K562 (cell line): ENCODE data around the gene IPO7. TPM values are rescaled to one million over a fixed set of nuclear protein-coding genes. Genes with fewer than 3 reads are reported as not detected.

Experiments used
- BHLHE40 ChIP-seq: IDR thresholded peaks from 2 replicates; pipeline ENCODE4 v1.6.1; 2011; ENCODE audit warnings: low read length, improper control_type of control experiment
- CBX1 ChIP-seq: sonication (generic); IDR thresholded peaks from 2 replicates; pipeline ENCODE4 v1.6.1; 2016; ENCODE audit warnings: antibody characterized with exemption, low read depth, mild to moderate bottlenecking
- MCM3 ChIP-seq: fragments of 450-650 bp; IDR thresholded peaks from 2 replicates; pipeline ENCODE4 v1.6.1; 2016
- NCOR1 ChIP-seq: fragments of 450-650 bp; IDR thresholded peaks from 2 replicates; pipeline ENCODE4 v1.6.1; 2016; ENCODE audit warnings: mild to moderate bottlenecking, moderate library complexity
- NFXL1 ChIP-seq: fragments of 450-650 bp; formaldehyde crosslinking; IDR thresholded peaks from 2 replicates; pipeline ENCODE4 v1.4.0; 2021; ENCODE audit warnings: mild to moderate bottlenecking
- POLR2B ChIP-seq: fragments of 450-650 bp; IDR thresholded peaks from 2 replicates; pipeline ENCODE4 v1.6.1; 2018; ENCODE audit warnings: low read depth; ENCODE audit not compliant: partially characterized antibody
- SMARCB1 ChIP-seq: IDR thresholded peaks from 2 replicates; pipeline ENCODE4 v1.6.1; 2011; ENCODE audit warnings: improper control_type of control experiment, low read depth; ENCODE audit not compliant: insufficient read length
- STAT5A ChIP-seq: IDR thresholded peaks from 2 replicates; pipeline ENCODE4 v1.6.1; 2012; ENCODE audit warnings: low read length, inconsistent platforms, borderline replicate concordance
- TCF3 ChIP-seq: sonication (generic); formaldehyde crosslinking; IDR thresholded peaks from 2 replicates; pipeline ENCODE4 v1.4.0; 2020; ENCODE audit warnings: mild to moderate bottlenecking, missing genetic modification reagents
- ZNF589 ChIP-seq: fragments of 200-800 bp; sonication (Bioruptor generic); IDR thresholded peaks from 2 replicates; pipeline ENCODE4 v1.6.1; 2016; ENCODE audit warnings: low read depth, missing genetic modification characterization, missing compliant biosample characterization
- ZNF644 ChIP-seq: fragments of 200-800 bp; sonication (Bioruptor generic); IDR thresholded peaks from 2 replicates; pipeline ENCODE4 v1.6.1; 2016; ENCODE audit warnings: low read depth, missing genetic modification characterization, missing compliant biosample characterization
- polyA plus RNA-seq, 8 experiments: library from polyadenylated mRNA; depleted of rRNA in 4 of 8; stranded (reverse) in 5 of 8; unstranded in 3 of 8; fragments of >200 nt; fragmentation: Nextera tagmentation in 2 of 8; fragmentation: Illumina TruSeq in 1 of 8; extraction: Ambion mirVana in 2 of 8; extraction: Trizol in 1 of 8; gene quantifications; 2 replicates each; pipeline versions ENCODE4 v1.2.1 to v1.2.3, GENCODE V29; 2011 to 2014; ENCODE audit warnings: inconsistent platforms in 1 of 8, missing spikeins in 1 of 8
- total RNA-seq, 7 experiments: library from RNA; depleted of rRNA in 6 of 7; stranded (reverse); fragments of >200 nt in 6 of 7; fragmentation: Illumina TruSeq in 2 of 7; extraction: Trizol in 2 of 7; gene quantifications; 2 replicates each; pipeline versions ENCODE4 v1.2.1 to v1.2.3, GENCODE V29; 2011 to 2021; ENCODE audit warnings: low replicate concordance in 1 of 7
- TF ChIP-seq, protein P1 (sequence below), 2 experiments: fragments of 450-650 bp; IDR thresholded peaks; 2 replicates each; pipeline ENCODE4 v1.6.1; 2016; ENCODE audit warnings: mild to moderate bottlenecking in 2 of 2, borderline replicate concordance in 1 of 2, low read depth in 1 of 2, moderate library complexity in 1 of 2
- TF ChIP-seq, protein P2 (sequence below): fragments of 150-350 bp; IDR thresholded peaks from 2 replicates; pipeline ENCODE4 v1.6.1; 2014; ENCODE audit warnings: low read depth, mild to moderate bottlenecking, low read length, borderline replicate concordance
- TF ChIP-seq, protein P3 (sequence below), 2 experiments: IDR thresholded peaks; 2 replicates each; pipeline ENCODE4 v1.6.1; 2012; ENCODE audit warnings: improper control_type of control experiment in 2 of 2, low read depth in 2 of 2, low read length in 2 of 2, borderline replicate concordance in 1 of 2

The IPO7 gene
- total and polyA plus RNA-seq, 9 of the 15 experiments (the other 6 are each of a cell fraction or from before 2014, with no cell fraction given): 23.6 to 138 (median 110) TPM

DNA sequence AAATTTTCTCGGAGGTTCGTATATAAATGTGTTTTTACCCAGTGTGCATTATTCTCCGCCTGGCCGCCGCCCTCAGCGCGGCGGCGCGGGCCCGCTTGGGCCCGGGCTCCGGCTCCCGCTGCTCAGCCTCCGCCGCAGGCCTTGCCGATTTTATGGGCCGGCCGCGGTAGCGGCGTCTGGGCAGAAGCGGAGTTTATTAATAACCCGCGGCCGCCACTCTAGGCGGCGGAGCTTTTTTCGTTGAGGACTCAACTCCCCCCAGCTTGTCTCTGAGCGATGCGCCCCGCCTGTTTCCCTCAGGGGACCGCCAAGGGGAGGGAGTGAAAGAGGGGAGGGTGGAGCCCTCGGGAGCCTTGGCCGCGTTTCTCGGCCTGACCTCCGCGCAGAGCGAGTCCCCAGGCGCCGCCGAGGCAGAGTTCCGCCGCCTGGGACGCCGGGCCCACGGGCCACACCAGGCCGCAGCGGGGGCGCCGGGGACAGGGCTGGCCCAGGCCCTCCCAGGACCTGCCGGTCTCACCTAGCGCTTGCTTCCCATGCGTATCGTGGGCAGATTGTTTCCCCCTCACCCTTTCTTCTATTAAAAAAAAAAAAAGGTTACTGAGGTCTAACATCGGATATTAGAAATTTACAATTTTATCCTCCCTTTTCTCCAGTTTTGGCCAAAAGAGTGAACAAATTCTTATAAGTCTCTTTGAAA, 76.8 kb downstream of the IPO7 start (continued):
- TF ChIP-seq, protein P1, sequence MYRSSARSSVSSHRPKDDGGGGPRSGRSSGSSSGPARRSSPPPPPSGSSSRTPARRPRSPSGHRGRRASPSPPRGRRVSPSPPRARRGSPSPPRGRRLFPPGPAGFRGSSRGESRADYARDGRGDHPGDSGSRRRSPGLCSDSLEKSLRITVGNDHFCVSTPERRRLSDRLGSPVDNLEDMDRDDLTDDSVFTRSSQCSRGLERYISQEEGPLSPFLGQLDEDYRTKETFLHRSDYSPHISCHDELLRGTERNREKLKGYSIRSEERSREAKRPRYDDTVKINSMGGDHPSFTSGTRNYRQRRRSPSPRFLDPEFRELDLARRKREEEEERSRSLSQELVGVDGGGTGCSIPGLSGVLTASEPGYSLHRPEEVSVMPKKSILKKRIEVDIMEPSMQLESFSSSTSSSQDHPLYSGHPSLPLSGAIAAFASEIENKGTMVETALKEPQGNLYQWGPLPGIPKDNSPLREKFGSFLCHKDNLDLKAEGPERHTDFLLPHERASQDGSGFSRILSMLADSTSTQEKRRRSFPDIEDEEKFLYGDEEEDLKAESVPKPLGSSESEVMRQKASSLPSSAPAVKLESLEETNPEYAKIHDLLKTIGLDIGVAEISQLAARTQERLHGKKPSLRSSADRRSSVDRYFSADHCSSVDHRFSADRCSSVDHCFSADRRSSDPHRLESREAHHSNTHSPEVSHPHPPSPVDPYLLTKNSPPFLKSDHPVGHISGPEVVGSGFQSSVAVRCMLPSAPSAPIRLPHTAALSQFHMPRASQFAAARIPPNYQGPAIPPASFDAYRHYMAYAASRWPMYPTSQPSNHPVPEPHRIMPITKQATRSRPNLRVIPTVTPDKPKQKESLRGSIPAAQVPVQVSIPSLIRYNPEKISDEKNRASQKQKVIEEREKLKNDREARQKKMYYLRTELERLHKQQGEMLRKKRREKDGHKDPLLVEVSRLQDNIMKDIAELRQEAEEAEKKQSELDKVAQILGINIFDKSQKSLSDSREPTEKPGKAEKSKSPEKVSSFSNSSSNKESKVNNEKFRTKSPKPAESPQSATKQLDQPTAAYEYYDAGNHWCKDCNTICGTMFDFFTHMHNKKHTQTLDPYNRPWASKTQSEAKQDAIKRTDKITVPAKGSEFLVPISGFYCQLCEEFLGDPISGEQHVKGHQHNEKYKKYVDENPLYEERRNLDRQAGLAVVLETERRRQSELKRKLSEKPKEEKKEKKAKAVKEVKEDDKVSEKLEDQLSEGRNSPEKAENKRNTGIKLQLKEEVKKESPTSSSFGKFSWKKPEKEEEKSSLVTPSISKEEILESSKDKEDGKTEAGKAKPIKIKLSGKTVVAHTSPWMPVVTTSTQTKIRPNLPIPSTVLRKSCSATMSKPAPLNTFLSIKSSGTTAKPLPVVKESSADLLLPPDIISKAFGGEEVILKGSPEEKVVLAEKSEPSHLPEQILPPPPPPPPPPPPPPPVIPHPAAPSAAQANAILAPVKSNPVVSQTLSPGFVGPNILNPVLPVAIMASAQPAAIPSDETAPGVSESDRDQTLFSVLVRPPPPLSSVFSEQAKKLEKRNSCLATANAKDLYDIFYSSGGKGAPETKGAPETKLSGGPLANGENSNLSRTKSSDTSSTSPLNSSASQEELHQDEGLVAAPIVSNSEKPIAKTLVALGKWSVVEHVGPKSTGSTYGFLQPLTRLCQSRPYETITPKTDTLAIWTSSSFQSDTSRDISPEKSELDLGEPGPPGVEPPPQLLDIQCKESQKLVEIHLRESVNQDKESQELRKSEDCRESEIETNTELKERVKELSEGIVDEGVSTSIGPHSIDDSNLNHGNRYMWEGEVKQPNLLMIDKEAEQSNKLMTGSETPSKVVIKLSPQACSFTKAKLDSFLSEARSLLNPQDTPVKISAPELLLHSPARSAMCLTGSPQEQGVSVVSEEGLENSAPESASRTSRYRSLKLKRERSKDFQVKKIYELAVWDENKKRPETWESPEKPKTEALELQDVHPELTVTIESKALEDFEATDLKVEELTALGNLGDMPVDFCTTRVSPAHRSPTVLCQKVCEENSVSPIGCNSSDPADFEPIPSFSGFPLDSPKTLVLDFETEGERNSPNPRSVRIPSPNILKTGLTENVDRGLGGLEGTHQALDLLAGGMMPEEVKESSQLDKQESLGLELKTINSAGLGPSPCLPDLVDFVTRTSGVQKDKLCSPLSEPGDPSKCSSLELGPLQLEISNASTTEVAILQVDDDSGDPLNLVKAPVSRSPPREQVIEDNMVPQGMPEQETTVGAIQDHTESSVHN (IDR thresholded peaks at IDR 0.05; ENCODE audit: borderline replicate concordance in 1 of 2, low read depth in 1 of 2): no peak
- no peak for TF ChIP-seq NFXL1 (CRISPR knock-in tag)
- TF ChIP-seq NCOR1: peak; percentile 41
- TF ChIP-seq CBX1: peak; percentile 83; the same call in 1 of the 2 replicates
- TF ChIP-seq SMARCB1: no peak
- TF ChIP-seq, protein P2, sequence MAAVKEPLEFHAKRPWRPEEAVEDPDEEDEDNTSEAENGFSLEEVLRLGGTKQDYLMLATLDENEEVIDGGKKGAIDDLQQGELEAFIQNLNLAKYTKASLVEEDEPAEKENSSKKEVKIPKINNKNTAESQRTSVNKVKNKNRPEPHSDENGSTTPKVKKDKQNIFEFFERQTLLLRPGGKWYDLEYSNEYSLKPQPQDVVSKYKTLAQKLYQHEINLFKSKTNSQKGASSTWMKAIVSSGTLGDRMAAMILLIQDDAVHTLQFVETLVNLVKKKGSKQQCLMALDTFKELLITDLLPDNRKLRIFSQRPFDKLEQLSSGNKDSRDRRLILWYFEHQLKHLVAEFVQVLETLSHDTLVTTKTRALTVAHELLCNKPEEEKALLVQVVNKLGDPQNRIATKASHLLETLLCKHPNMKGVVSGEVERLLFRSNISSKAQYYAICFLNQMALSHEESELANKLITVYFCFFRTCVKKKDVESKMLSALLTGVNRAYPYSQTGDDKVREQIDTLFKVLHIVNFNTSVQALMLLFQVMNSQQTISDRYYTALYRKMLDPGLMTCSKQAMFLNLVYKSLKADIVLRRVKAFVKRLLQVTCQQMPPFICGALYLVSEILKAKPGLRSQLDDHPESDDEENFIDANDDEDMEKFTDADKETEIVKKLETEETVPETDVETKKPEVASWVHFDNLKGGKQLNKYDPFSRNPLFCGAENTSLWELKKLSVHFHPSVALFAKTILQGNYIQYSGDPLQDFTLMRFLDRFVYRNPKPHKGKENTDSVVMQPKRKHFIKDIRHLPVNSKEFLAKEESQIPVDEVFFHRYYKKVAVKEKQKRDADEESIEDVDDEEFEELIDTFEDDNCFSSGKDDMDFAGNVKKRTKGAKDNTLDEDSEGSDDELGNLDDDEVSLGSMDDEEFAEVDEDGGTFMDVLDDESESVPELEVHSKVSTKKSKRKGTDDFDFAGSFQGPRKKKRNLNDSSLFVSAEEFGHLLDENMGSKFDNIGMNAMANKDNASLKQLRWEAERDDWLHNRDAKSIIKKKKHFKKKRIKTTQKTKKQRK: no peak
- TF ChIP-seq STAT5A: no peak
- TF ChIP-seq POLR2B: peak; percentile 68
- peak; percentile 80 for TF ChIP-seq ZNF589 (CRISPR knock-in tag)
- TF ChIP-seq MCM3: no peak
- no peak for TF ChIP-seq TCF3 (CRISPR knock-in tag)
- peak; percentile 62 for TF ChIP-seq ZNF644 (tag)
- no peak for TF ChIP-seq BHLHE40
- TF ChIP-seq, protein P3, sequence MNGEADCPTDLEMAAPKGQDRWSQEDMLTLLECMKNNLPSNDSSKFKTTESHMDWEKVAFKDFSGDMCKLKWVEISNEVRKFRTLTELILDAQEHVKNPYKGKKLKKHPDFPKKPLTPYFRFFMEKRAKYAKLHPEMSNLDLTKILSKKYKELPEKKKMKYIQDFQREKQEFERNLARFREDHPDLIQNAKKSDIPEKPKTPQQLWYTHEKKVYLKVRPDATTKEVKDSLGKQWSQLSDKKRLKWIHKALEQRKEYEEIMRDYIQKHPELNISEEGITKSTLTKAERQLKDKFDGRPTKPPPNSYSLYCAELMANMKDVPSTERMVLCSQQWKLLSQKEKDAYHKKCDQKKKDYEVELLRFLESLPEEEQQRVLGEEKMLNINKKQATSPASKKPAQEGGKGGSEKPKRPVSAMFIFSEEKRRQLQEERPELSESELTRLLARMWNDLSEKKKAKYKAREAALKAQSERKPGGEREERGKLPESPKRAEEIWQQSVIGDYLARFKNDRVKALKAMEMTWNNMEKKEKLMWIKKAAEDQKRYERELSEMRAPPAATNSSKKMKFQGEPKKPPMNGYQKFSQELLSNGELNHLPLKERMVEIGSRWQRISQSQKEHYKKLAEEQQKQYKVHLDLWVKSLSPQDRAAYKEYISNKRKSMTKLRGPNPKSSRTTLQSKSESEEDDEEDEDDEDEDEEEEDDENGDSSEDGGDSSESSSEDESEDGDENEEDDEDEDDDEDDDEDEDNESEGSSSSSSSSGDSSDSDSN (IDR thresholded peaks at IDR 0.05; ENCODE audit: borderline replicate concordance in 1 of 2, low read depth in 2 of 2, low read length in 2 of 2): peak; percentile 86 to 95; a peak in 2 of 4 replicates
